Measurements from ENCODE around the gene NUFIP1. TPM values are rescaled to one million over a fixed set of nuclear protein-coding genes. Genes with fewer than 3 reads are reported as not detected.

NUFIP1 gene
- total RNA-seq, 1 experiment from 2014 or later, result 14.0 TPM

DNA sequence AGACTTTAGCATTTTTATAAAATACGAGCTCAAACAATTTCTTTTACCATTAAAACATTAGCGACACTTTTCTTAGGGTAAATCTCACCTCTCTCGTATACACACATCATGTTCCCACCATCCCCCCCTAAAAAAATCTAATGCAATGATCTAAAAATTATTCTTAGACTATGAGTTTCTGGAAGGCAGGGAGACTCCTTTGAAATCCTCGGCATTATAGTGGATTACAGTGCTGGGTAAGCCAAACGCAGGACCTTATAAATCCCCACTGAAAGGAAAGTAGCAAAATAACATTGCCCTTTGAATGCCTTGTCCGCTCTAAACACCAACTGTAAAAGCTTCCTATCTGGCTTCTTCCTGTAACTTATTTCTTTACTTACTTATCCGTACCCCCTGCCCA is 35.0 kb downstream of the NUFIP1 start (continued):
- TF ChIP-seq, protein P1, sequence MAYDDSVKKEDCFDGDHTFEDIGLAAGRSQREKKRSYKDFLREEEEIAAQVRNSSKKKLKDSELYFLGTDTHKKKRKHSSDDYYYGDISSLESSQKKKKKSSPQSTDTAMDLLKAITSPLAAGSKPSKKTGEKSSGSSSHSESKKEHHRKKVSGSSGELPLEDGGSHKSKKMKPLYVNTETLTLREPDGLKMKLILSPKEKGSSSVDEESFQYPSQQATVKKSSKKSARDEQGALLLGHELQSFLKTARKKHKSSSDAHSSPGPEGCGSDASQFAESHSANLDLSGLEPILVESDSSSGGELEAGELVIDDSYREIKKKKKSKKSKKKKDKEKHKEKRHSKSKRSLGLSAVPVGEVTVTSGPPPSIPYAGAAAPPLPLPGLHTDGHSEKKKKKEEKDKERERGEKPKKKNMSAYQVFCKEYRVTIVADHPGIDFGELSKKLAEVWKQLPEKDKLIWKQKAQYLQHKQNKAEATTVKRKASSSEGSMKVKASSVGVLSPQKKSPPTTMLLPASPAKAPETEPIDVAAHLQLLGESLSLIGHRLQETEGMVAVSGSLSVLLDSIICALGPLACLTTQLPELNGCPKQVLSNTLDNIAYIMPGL (CRISPR knock-in tag; IDR thresholded peaks at IDR 0.05), result no peak

DNA sequence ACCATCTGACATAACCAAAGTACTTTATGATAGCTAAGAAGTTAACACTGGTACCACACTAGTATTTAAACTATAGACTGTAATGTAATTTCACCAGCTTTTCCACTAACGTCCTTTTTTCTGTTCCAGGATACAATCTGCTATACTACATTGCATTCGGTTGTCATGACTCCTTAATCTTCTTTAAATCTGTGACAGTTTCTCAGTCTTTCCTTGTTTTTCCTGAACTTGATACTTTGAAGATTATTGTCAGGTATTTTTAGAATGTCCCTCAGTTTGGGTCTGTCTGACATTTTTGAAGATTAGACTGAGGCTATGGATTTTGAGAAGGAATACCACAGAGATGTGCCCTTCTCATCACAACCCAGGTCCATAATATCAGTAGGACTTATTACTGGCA is 36.6 kb downstream of the NUFIP1 start:
- H3K27ac Mint-ChIP-seq, result no peak overlapping the region
- ChIA-PET CTCF (no interaction called here), POLR2A (no interaction called here)
- no peaks in the 10 kb centered on the region for H3K9me3 Mint-ChIP-seq
- no peaks in the 10 kb centered on the region for H3K4me1 Mint-ChIP-seq
- DNase-seq (ENCODE audit: low spot score), result no peak
- H3K27me3 Mint-ChIP-seq (ENCODE audit: low read depth), result no peaks in the 10 kb centered on the region
- TF ChIP-seq, protein P2, sequence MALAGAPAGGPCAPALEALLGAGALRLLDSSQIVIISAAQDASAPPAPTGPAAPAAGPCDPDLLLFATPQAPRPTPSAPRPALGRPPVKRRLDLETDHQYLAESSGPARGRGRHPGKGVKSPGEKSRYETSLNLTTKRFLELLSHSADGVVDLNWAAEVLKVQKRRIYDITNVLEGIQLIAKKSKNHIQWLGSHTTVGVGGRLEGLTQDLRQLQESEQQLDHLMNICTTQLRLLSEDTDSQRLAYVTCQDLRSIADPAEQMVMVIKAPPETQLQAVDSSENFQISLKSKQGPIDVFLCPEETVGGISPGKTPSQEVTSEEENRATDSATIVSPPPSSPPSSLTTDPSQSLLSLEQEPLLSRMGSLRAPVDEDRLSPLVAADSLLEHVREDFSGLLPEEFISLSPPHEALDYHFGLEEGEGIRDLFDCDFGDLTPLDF (CRISPR knock-in tag; IDR thresholded peaks at IDR 0.05), result no peak
- TF ChIP-seq, protein P1 (CRISPR knock-in tag; IDR thresholded peaks at IDR 0.05), result no peak
- TF ChIP-seq, protein P3, sequence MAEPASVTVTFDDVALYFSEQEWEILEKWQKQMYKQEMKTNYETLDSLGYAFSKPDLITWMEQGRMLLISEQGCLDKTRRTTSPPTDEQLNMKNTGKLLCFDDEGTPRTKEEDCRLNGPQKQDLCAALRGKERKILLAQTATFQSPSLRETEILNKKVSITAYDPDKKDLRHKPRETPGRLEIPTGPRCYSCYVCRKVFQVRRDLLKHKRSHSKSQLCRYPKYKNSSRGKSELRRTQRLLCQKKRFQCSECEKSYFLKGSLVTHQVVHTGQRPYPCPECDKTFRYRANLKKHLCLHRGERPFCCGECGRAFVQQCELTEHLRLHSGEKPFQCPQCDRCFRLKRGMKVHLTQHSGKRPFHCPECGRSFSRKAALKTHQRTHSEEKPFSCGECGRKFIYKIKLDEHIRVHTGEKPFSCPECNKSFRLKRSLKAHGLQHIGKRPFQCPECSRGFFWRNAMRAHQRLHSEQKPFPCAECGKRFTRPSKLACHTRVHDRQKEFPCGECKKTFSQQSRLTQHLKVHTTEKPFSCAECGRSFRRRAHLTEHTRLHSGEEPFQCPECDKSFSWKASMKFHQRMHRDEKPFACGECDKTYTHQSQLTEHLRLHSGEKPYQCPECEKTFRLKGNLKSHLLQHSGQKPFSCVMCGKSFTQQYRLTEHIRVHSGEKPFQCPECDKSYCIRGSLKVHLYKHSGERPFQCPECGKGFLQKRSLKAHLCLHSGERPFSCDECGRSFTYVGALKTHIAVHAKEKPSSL (CRISPR knock-in tag; conservative IDR thresholded peaks at IDR 0.05), result no peak
- TF ChIP-seq, protein P4, sequence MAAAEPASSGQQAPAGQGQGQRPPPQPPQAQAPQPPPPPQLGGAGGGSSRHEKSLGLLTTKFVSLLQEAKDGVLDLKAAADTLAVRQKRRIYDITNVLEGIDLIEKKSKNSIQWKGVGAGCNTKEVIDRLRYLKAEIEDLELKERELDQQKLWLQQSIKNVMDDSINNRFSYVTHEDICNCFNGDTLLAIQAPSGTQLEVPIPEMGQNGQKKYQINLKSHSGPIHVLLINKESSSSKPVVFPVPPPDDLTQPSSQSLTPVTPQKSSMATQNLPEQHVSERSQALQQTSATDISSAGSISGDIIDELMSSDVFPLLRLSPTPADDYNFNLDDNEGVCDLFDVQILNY (CRISPR knock-in tag; IDR thresholded peaks at IDR 0.05), result no peak
- TF ChIP-seq, protein P5, sequence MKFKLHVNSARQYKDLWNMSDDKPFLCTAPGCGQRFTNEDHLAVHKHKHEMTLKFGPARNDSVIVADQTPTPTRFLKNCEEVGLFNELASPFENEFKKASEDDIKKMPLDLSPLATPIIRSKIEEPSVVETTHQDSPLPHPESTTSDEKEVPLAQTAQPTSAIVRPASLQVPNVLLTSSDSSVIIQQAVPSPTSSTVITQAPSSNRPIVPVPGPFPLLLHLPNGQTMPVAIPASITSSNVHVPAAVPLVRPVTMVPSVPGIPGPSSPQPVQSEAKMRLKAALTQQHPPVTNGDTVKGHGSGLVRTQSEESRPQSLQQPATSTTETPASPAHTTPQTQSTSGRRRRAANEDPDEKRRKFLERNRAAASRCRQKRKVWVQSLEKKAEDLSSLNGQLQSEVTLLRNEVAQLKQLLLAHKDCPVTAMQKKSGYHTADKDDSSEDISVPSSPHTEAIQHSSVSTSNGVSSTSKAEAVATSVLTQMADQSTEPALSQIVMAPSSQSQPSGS (CRISPR knock-in tag; IDR thresholded peaks at IDR 0.05; ENCODE audit: borderline replicate concordance, low read depth), result no peak
- TF ChIP-seq, protein P6, sequence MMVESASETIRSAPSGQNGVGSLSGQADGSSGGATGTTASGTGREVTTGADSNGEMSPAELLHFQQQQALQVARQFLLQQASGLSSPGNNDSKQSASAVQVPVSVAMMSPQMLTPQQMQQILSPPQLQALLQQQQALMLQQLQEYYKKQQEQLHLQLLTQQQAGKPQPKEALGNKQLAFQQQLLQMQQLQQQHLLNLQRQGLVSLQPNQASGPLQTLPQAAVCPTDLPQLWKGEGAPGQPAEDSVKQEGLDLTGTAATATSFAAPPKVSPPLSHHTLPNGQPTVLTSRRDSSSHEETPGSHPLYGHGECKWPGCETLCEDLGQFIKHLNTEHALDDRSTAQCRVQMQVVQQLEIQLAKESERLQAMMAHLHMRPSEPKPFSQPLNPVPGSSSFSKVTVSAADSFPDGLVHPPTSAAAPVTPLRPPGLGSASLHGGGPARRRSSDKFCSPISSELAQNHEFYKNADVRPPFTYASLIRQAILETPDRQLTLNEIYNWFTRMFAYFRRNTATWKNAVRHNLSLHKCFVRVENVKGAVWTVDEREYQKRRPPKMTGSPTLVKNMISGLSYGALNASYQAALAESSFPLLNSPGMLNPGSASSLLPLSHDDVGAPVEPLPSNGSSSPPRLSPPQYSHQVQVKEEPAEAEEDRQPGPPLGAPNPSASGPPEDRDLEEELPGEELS (CRISPR knock-in tag; IDR thresholded peaks at IDR 0.05), result no peak
- no peak for TF ChIP-seq ZNF423 (CRISPR knock-in tag; IDR thresholded peaks at IDR 0.05)
- TF ChIP-seq, protein P7, sequence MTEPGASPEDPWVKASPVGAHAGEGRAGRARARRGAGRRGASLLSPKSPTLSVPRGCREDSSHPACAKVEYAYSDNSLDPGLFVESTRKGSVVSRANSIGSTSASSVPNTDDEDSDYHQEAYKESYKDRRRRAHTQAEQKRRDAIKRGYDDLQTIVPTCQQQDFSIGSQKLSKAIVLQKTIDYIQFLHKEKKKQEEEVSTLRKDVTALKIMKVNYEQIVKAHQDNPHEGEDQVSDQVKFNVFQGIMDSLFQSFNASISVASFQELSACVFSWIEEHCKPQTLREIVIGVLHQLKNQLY (CRISPR knock-in tag; IDR thresholded peaks at IDR 0.05), result no peak
- TF ChIP-seq SMAD3 (CRISPR knock-in tag; IDR thresholded peaks at IDR 0.05; ENCODE audit: borderline replicate concordance), result no peak
- TF ChIP-seq, protein P8, sequence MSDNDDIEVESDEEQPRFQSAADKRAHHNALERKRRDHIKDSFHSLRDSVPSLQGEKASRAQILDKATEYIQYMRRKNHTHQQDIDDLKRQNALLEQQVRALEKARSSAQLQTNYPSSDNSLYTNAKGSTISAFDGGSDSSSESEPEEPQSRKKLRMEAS (CRISPR knock-in tag; IDR thresholded peaks at IDR 0.05), result no peak
- H3K36me3 Mint-ChIP-seq, result peaks cover 19% of the 10 kb centered on the region
- ATAC-seq, result no peak
- no peak overlapping the region for H3K4me3 Mint-ChIP-seq

All from WTC11 (cell line).